Gastrocnemius medialis (tissue), 4 donors: ENCODE measurements around the gene HYPK. TPM values are rescaled to one million over a fixed set of nuclear protein-coding genes. Genes with fewer than 3 reads are reported as not detected.

Experiments used
- ATAC-seq, 2 donors: fragments of 150-250 bp; one replicate each; pipeline ENCODE4 v1.9.1; 2016
- DNase-seq, 2 donors: peaks; one replicate each; pipeline ENCODE4 v3.0.0-alpha.2; 2019
- H3K27ac ChIP-seq, 4 donors: fragments of 200-600 bp; sonication (generic); 1 replicate in 1 of 4; 2 replicates in 3 of 4; pipeline ENCODE4 v1.5.1; 2016 to 2018; ENCODE audit warnings: mild to moderate bottlenecking in 2 of 4, moderate library complexity in 1 of 4
- H3K27me3 ChIP-seq, 3 donors: fragments of 200-600 bp; sonication (generic) in 2 of 3; 1 replicate in 1 of 3; 2 replicates in 2 of 3; pipeline versions ENCODE4 v1.5.1 to v1.6.0; 2016 to 2019; ENCODE audit warnings: mild to moderate bottlenecking in 1 of 3, moderate library complexity in 1 of 3
- H3K36me3 ChIP-seq, 2 donors: fragments of 200-600 bp; sonication (generic) in 1 of 2; one replicate each; pipeline ENCODE4 v1.5.1; 2017 to 2018
- H3K4me1 ChIP-seq, 2 donors: fragments of 200-600 bp; sonication (generic) in 1 of 2; one replicate each; pipeline ENCODE4 v1.5.1; 2016 to 2017; ENCODE audit warnings: mild to moderate bottlenecking in 2 of 2
- H3K4me3 ChIP-seq, 4 donors: fragments of 200-600 bp; sonication (generic) in 3 of 4; 1 replicate in 1 of 4; 2 replicates in 3 of 4; pipeline ENCODE4 v1.5.1; 2016 to 2019; ENCODE audit warnings: mild to moderate bottlenecking in 2 of 4
- H3K9me3 ChIP-seq, 3 donors: fragments of 200-600 bp; sonication (generic) in 2 of 3; 1 replicate in 1 of 3; 2 replicates in 2 of 3; pipeline ENCODE4 v1.5.1; 2016 to 2019
- CTCF ChIP-seq, 5 experiments: fragments of 450-650 bp in 3 of 5; fragments of 200-600 bp in 2 of 5; sonication (generic) in 2 of 5; IDR thresholded peaks in 4 of 5; conservative IDR thresholded peaks in 1 of 5; 1 replicate in 4 of 5; 2 replicates in 1 of 5; pipeline ENCODE4 v1.5.1; 2016 to 2019; ENCODE audit warnings: antibody characterized with exemption in 5 of 5, mild to moderate bottlenecking in 3 of 5, moderate library complexity in 3 of 5
- POLR2A ChIP-seq, 2 donors: fragments of 450-650 bp; IDR thresholded peaks; one replicate each; pipeline ENCODE4 v1.6.1; 2017; ENCODE audit warnings: antibody characterized with exemption in 2 of 2, mild to moderate bottlenecking in 2 of 2, moderate library complexity in 2 of 2
- in situ Hi-C, 4 donors: fragments of 200-750 bp; cut with MboI; loops; one replicate each; pipeline versions ENCODE4 v1.15.0 to v1.8.0; 2017; ENCODE audit warnings: low sequenced_read_pairs in 4 of 4
- intact Hi-C: fragments of 100-400 bp; cut with DNase I; formaldehyde crosslinking; loops from one replicate; pipeline ENCODE4 v1.15.1; 2023; ENCODE audit warnings: low total_unique reads
- microRNA counts, 2 donors: library from miRNA; unstranded; fragments of <30 nt; microRNA quantifications; one replicate each; lab custom pipeline; 2016
- microRNA-seq, 2 donors: library from miRNA; unstranded; fragments of <30 nt; microRNA quantifications; one replicate each; pipeline ENCODE4, GENCODE V29; 2016; ENCODE audit warnings: borderline replicate concordance in 2 of 2
- total RNA-seq, 4 donors: library from RNA; depleted of rRNA; stranded (reverse); fragments of >200 nt; gene quantifications; one replicate each; pipeline versions ENCODE4 v1.1.0 to v1.2.3, GENCODE V29; 2016

Gene HYPK
- total RNA-seq, 4 donors from 2014 or later = 19.5 to 33.9 (median 24.7) TPM

GRCh38 chr15:43845421-43845820 is 45.0 kb downstream of the HYPK start:
- Histone ChIP-seq H3K9me3 (no peaks in the 10 kb centered on the region), H3K27ac (no peak overlapping the region), H3K4me1 (no peaks in the 10 kb centered on the region), H3K36me3 (no peaks in the 10 kb centered on the region), H3K4me3 (no peak overlapping the region), H3K27me3 (no peaks in the 10 kb centered on the region)
- no peak for TF ChIP-seq POLR2A (IDR thresholded peaks at IDR 0.05)
- no peak for TF ChIP-seq CTCF (IDR thresholded peaks at IDR 0.05 in 4 of 5, conservative IDR thresholded peaks at IDR 0.05 in 1 of 5)
- no peak for DNase-seq
- in situ Hi-C loops = no loop called here
- intact Hi-C loops = no loop called here
- no peak for ATAC-seq

- Histone ChIP-seq H3K36me3 (no peaks in the 10 kb centered on the region), H3K4me1 (no peaks in the 10 kb centered on the region), H3K4me3 (no peak overlapping the region), H3K27ac (no peak overlapping the region), H3K9me3 (no peaks in the 10 kb centered on the region), H3K27me3 (no peaks in the 10 kb centered on the region)
- TF ChIP-seq CTCF (IDR thresholded peaks at IDR 0.05 in 4 of 5, conservative IDR thresholded peaks at IDR 0.05 in 1 of 5) (no peak), POLR2A (IDR thresholded peaks at IDR 0.05) (no peak)
- DNase-seq = no peak
- in situ Hi-C loops = no loop called here
- intact Hi-C loops = no loop called here
- ATAC-seq = no peak
Measured at GRCh38 chr15:43851251-43851650, 50.9 kb downstream of the HYPK start.

GRCh38 chr15:43852607-43853006 is 52.2 kb downstream of the HYPK start:
- DNase-seq (no peak), ATAC-seq (no peak)
- intact Hi-C loops = no loop called here
- TF ChIP-seq POLR2A (IDR thresholded peaks at IDR 0.05) = no peak
- in situ Hi-C loops = no loop called here
- no peaks in the 10 kb centered on the region for H3K9me3 ChIP-seq
- no peaks in the 10 kb centered on the region for H3K27me3 ChIP-seq
- H3K4me1 ChIP-seq = no peaks in the 10 kb centered on the region
- no peak overlapping the region for H3K4me3 ChIP-seq
- no peak overlapping the region for H3K27ac ChIP-seq
- no peaks in the 10 kb centered on the region for H3K36me3 ChIP-seq

MicroRNAs within 50 kb of the gene (microRNA counts, 767-probe panel; counts per million panel counts)
- 356 to 448 counts per million in 2 donors for microRNA hsa-miR-1282 (lab: Ali Mortazavi, UCI)

Small RNA genes lying within 50 kb of the gene (microRNA-seq; reads per million reads assigned to microRNA genes)
- 0 reads per million in 2 donors for gene MIR1282

Other genes starting within 250 kb of the HYPK start
- 10 to 100 TPM; 14.4 to 41.2 (median 16.6) TPM for gene PPIP5K1, start 210.4 kb upstream of the HYPK start, total RNA-seq
- gene CKMT1B, start 206.6 kb upstream of the HYPK start, total RNA-seq = under 1 TPM in 1 of 4 donors, not detected in 3; 0.46 TPM
- gene STRC, start 181.8 kb upstream of the HYPK start, total RNA-seq = under 1 TPM in 1 of 4 donors, not detected in 3; 0.41 TPM
- 1 to 10 TPM in 3 of 4 donors, under 1 TPM in 1; 0.29 to 2.1 (median 1.1) TPM for gene CATSPER2, start 151.8 kb upstream of the HYPK start, total RNA-seq
- under 1 TPM in 1 of 4 donors, not detected in 3; 0.41 TPM for gene CKMT1A, start 106.7 kb upstream of the HYPK start, total RNA-seq
- 10 to 100 TPM; 26.6 to 45.1 (median 30.3) TPM for gene PDIA3, start 54.2 kb upstream of the HYPK start, total RNA-seq
- gene ELL3, start 23.6 kb upstream of the HYPK start, total RNA-seq = 1 to 10 TPM; 2.1 to 6.3 (median 2.6) TPM
- 100 to 1,000 TPM; 491 to 646 (median 617) TPM for gene SERF2, start 8.3 kb upstream of the HYPK start, total RNA-seq
- under 1 TPM in 3 of 4 donors, not detected in 1; 0.18 to 0.82 (median 0.29) TPM for gene SERINC4, start 379 bp upstream of the HYPK start, total RNA-seq
- gene MFAP1, start 24.1 kb downstream of the HYPK start, total RNA-seq = 10 to 100 TPM; 10.8 to 26.3 (median 14.7) TPM
- 1 to 10 TPM in 1 of 4 donors, under 1 TPM in 3; 0.12 to 1.0 (median 0.37) TPM for gene WDR76, start 26.4 kb downstream of the HYPK start, total RNA-seq